ENCODE measurements around the gene LMX1A.

The LMX1A gene

GRCh38 chr1:165355977-165356811 lies at the start of gene LMX1A:
Gene LMX1A (minus strand): TSS chr1:165356715. CDS start chr1:165355559, 1,156 bp downstream.
- no peak for DNase-seq (ENCODE audit: low read depth)

GRCh38 chr1:165403835-165404482 lies 47.4 kb upstream of the LMX1A start:
- no peak for DNase-seq (ENCODE audit: low read depth)

GRCh38 chr1:165402517-165403111 lies 46.1 kb upstream of the LMX1A start:
- DNase-seq (ENCODE audit: low read depth) = no peak

GRCh38 chr1:165397944-165398343 lies 41.4 kb upstream of the LMX1A start:
- peak; percentile 71 for DNase-seq (ENCODE audit: low read depth)

- DNase-seq (ENCODE audit: low read depth) = no peak
Observed at GRCh38 chr1:165395901-165396300, 39.4 kb upstream of the LMX1A start.

- no peak for DNase-seq (ENCODE audit: low read depth)
Observed at GRCh38 chr1:165395478-165395877, 39.0 kb upstream of the LMX1A start.

GRCh38 chr1:165392634-165393571 lies 36.4 kb upstream of the LMX1A start:
- DNase-seq (ENCODE audit: low read depth) = peak; percentile 92

- DNase-seq (ENCODE audit: low read depth) = no peak
Observed at GRCh38 chr1:165389609-165390008, 33.1 kb upstream of the LMX1A start.

GRCh38 chr1:165387961-165388360 lies 31.4 kb upstream of the LMX1A start:
- no peak for DNase-seq (ENCODE audit: low read depth)

- DNase-seq (ENCODE audit: low read depth) = no peak
Observed at GRCh38 chr1:165387505-165387904, 31.0 kb upstream of the LMX1A start.

GRCh38 chr1:165383599-165384405 lies 27.3 kb upstream of the LMX1A start:
- DNase-seq (ENCODE audit: low read depth) = no peak

GRCh38 chr1:165383067-165383466 lies 26.6 kb upstream of the LMX1A start:
- DNase-seq (ENCODE audit: low read depth) = peak; percentile 95

GRCh38 chr1:165381745-165382505 lies 25.4 kb upstream of the LMX1A start:
- peak; percentile 69 for DNase-seq (ENCODE audit: low read depth)

- peak; percentile 35 for DNase-seq (ENCODE audit: low read depth)
Observed at GRCh38 chr1:165376811-165377311, 20.3 kb upstream of the LMX1A start.

GRCh38 chr1:165376041-165376810 lies 19.7 kb upstream of the LMX1A start:
- DNase-seq (ENCODE audit: low read depth) = peak; percentile 95

- no peak for DNase-seq (ENCODE audit: low read depth)
Observed at GRCh38 chr1:165375623-165376022, 19.1 kb upstream of the LMX1A start.

GRCh38 chr1:165371588-165372225 lies 15.2 kb upstream of the LMX1A start:
- DNase-seq (ENCODE audit: low read depth) = no peak

GRCh38 chr1:165369255-165369848 lies 12.8 kb upstream of the LMX1A start:
- DNase-seq (ENCODE audit: low read depth) = no peak

All from GM04504 (cell line).